Stimulated activated naive CD4-positive, alpha-beta T cell (primary cell): ENCODE results near the gene NECTIN3.

ENCODE experiments used
- DNase-seq, 6 experiments: peaks; one replicate each; lab custom pipeline; 2025; lab: John Stamatoyannopoulos, UW

Gene NECTIN3

DNA sequence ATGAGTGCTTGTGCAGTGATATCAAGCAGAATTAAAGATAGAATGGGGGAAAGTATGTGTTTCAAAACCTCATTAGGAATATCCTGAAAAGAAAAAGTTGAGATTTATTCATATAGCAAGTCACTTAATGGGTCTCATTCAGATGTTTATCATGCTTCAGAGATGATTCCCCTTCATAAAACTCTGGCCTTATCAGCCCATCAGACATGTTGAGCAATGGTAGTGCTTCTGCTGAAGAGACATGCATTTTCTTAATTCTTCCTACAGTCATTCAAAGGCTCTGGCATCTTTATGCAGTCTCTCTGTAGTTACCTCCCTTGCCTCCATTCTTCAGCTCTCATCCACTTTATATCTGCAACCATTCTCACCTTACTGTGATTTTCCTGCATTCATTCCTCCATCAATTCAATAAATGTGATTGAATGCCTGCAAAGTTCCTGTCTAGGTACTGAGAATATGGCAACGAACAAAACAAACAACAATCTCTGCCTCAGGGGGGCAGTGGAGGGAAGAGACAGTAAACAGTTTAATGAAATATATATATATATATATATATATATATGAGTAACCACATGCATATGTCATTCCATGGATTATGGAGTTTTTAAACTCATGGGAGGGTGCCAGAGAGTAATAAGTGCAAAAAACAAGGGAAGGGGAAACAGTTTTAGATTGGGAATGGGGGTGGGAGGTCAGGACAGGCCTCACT lies 138.5 kb downstream of the NECTIN3 start:
- DNase-seq, result no peak

DNA sequence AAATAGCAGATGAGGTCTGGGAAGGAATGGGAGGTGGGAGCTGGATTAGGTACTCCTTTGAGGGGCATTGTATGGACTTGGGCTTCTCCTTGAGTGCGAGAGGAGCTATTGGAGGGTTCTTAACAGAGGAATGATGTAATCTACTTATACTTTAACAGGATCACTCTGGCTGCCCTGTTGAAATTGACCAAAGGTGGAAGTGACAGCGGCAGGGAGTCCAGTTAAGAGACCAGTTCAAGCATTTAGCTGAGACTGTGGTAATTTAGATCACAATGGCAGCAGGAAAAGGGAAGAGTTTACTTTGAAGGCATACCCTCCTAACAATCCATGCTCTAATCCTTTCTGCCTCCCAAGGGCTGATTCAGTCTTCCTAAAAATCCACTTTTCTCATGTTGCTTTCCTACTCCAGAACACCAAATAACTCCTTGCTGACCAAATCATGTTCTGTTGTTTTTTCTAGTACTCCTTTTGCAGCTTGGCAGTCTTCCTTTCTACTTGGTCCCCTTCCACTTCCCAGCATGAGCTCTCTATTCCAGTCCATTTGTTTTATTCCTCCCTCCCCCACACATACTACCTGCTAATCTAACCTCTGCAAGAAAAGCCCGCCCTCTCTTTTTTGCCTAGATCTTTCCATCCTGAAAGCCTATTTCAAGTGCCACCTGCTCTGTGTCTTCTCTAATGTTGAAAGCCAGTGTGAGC lies 139.4 kb downstream of the NECTIN3 start:
- no peak for DNase-seq

DNA sequence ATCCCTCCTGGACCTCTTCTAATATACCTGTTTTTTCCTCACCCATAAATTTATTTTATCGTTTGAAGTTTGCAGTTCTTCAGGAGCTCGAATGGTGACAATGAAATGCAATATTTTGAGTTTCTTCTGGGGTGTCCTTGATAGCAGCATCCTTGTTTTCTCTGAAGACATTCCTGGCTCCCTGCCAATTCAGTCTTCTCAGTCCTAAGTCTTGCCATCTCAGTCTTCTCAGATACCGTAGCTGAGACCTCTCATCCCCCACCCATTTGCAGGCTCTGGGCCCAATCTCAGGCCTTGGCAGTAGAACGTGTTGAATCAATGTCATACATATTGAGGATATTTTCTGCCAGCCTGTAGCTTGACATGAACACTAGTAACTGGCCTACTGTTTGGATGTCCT lies 140.9 kb downstream of the NECTIN3 start:
- DNase-seq, result no peak

DNA sequence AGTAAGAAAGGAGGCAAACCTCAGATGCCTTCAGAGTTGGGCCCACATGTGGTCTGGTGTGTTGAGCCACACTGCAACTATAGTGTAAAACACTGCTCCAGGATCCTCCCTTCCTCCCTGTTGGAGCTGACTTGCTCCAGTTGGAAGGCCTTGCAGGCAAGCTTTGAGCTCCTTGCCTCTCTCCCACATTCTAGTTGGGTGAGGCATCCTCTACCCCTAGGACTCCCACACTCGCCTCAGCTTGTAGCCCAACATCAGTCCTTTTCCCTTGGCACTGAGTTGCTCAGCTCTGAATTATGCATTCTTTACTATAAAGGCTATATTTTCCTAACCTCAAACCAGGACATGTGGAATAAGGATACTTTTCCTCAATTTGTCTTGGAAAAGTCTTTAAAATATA lies 143.9 kb downstream of the NECTIN3 start:
- DNase-seq, result no peak

DNA sequence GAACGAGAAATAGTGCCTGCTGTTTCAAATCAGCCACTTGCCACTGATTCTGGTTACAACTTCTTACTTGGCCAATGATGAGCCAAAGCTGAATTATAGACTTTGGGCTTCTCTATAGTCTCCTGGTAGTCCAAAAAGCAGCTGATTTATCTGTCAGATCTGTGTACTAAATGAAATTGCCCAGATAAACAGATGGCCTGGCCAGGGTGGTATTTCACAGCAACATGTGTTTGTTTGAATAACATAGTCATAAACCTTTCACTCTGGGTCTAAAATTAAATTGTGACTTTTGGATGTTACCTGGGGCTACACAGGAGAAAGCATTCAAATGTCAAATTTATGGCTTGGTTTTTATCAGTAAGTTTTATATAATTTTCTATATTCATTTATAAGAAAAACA lies 147.0 kb downstream of the NECTIN3 start:
- no peak for DNase-seq

DNA sequence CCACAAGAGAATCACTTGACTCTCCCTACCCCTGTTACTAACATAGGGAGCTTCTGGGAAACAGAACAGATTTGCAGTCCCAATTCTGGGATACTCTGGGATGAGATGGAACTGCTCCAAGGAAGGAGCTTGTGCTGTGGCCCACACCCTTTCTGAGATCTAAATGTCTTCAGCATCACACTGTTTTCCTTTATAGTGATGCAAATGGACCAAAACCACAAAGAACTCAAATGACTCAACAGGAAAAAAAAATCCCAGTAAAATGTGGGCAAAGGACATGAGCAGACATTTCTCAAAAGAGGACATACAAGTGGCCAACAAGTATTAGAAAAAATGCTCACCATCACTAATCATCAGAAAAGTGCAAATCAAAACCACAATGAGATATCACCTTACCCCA lies 155.6 kb downstream of the NECTIN3 start:
- no peak for DNase-seq

DNA sequence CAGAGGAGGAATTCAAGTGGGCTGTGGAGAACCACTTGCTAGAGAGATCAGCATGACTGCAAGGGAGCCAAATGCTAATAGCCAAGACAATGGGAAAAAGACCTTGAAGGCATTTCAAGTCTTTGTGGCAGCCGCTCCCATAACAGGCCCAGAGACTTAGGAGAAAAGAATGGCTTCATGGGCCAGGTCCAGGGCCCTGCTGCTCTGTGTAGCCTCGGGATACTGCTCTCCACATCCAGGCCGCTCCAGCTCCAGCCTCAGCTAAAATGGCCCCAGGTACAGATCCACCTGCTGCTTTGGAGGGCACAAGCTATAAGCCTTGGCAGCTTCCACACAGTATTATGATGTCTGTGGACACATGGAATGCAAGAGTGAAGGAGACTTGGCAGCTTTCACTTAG lies 157.7 kb downstream of the NECTIN3 start:
- DNase-seq, result no peak

DNA sequence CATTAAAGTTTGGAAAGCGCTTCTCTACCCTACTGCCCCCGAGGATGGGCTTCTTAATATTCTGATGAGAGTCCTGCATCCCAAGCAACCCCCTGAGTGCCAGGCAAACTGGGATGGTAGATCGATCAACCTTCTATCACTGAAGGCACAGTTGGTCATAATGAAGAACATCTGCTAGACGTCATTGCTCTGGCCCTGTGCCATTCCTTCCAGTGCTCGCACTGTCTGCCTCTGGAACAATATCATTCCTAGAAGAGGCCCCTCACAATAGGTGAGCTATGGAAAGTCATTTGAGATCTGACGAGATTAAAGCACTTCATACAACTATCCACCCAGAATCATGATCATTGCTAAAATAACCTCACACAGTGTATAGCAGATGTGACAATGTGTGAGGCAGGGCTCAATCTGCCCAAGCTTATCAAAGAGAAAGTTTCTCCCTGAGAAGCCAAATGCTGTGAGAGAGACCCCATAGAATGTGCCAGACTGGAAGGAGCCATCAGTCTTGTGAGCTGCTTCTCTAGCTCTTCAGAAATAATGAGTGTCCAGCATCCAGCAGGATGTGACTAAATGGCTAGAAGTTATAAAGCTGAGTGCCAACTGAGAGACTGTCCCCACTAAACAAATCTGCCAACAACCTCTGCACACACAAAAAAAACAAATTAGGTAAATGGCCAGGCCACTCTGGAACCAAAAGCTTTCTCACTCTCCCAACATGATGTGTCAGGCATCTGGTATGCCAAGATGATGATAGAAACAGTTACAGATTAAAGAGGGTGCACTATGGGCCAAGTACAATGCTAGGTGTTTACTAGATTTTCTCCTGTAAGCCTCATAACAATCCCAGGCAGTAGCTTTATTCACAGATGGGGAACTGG lies 165.5 kb downstream of the NECTIN3 start:
- no peak for DNase-seq

DNA sequence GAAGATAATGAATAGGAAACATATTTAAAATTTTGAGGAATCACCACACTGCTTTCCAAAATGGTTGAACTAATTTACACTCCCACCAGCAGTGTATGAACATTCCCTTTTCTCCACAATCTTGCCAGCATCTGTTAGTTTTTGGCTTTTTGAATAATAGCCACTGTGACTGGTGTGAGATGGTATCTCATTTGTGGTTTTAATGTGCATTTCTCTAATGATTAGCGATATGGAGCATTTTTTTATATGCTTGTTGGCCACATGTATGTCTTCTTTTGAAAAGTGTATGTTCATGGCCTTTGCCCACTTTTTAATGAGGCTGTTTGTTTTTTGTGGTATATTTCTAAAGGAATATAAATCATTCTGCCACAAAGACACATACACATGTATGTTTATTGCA lies 166.3 kb downstream of the NECTIN3 start:
- no peak for DNase-seq

DNA sequence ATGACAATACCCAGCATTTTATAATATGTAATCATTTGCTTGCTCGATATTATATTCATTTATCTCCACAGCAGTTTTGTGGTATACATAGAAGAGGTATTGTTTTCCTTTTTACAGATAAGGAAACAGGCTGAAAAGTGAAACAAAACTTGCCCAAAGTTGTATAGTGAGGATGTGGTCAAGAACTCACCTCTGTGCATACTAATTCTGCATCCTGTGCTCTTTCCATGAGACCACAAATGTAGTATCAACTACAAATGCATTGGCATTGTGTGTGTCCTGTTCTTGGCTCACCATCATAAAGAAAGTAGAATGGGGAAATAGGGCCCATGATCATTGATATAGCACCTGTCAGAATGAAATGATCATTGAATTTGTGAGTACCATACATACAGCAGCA lies 167.3 kb downstream of the NECTIN3 start:
- peak in 3 of 6 experiments; percentile 20 to 34 (median 30) for DNase-seq

DNA sequence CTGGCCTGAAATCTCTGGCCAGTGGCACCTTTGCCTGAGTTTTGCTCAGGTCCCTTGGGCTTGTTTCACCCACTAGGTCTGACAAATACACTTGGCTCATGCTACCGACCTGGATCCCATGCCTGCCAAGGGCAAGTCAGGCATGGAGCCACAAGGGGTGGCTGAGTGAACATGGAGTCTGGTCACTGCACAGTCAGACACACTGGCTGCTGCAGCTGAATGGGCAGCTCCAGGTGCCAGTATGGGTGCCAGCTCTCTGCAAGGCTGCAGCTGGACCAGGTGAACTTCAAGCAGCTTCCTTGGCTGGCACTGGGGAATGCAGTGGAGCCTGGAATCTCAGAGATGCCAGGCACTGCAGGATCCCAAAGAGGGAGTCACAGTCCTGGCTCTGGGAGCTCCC lies 170.3 kb downstream of the NECTIN3 start:
- no peak for DNase-seq
